Medulla oblongata (tissue), 1 donor: Measurements from ENCODE around the gene VSIG10.
"Not testable (repeated sequence)": the region's sequence is repeated elsewhere in the genome, so short reads cannot be mapped to it uniquely, and the experiment has no call there.

Source experiments
- DNase-seq: peaks from one replicate; pipeline ENCODE4 v3.0.0-alpha.2; 2015; ENCODE audit errors: extremely low spot score

The VSIG10 gene

GRCh38 chr12:118034429-118035189 lies 69.2 kb downstream of the VSIG10 start:
- peak; percentile 42 for DNase-seq

- DNase-seq: no peak
Observed at GRCh38 chr12:118033902-118034301, 69.9 kb downstream of the VSIG10 start.

GRCh38 chr12:118033323-118033722 lies 70.5 kb downstream of the VSIG10 start:
- DNase-seq: no peak

GRCh38 chr12:118032188-118032587 lies 71.6 kb downstream of the VSIG10 start:
- no peak for DNase-seq

GRCh38 chr12:118029166-118029565 lies 74.6 kb downstream of the VSIG10 start:
- no peak for DNase-seq

- DNase-seq: peak; percentile 43
Observed at GRCh38 chr12:118025168-118025567, 78.6 kb downstream of the VSIG10 start.

- peak; percentile 71 for DNase-seq
Observed at GRCh38 chr12:118023301-118023860, 80.4 kb downstream of the VSIG10 start.

GRCh38 chr12:118022728-118023109 lies 81.1 kb downstream of the VSIG10 start:
- DNase-seq: no peak

- not testable (repeated sequence) for DNase-seq
Observed at GRCh38 chr12:118022097-118022727, 81.6 kb downstream of the VSIG10 start.

GRCh38 chr12:118020036-118020435 lies 83.8 kb downstream of the VSIG10 start:
- DNase-seq: no peak

- no peak for DNase-seq
Observed at GRCh38 chr12:118017926-118018325, 85.9 kb downstream of the VSIG10 start.

- peak; percentile 99 for DNase-seq
Observed at GRCh38 chr12:118016424-118017264, 87.2 kb downstream of the VSIG10 start, which contains the start of gene RFC5. Gene RFC5, plus strand, starts transcription at chr12:118016703. Its CDS starts 125 bp downstream, at chr12:118016828.

- no peak for DNase-seq
Observed at GRCh38 chr12:118015944-118016343, 87.9 kb downstream of the VSIG10 start.

GRCh38 chr12:118015306-118015705 lies 88.5 kb downstream of the VSIG10 start:
- no peak for DNase-seq
